HG03159 (cell line): ENCODE results near the gene BHLHE23.

Experiments used
- ATAC-seq: cut with Tn5 transposase; IDR thresholded peaks from one replicate; pipeline ENCODE4 v1.9.1; 2021; ENCODE audit warnings: mild to moderate bottlenecking, moderate library complexity; ENCODE audit not compliant: unreplicated experiment

Gene BHLHE23

GRCh38 chr20:63009988-63010769 is 3.4 kb upstream of the BHLHE23 start:
- peak; percentile 57 for ATAC-seq

- ATAC-seq: peak; percentile 38
Observed at GRCh38 chr20:63009045-63009961, 2.5 kb upstream of the BHLHE23 start.

GRCh38 chr20:63008541-63009044 is 1.8 kb upstream of the BHLHE23 start:
- ATAC-seq: no peak

DNA sequence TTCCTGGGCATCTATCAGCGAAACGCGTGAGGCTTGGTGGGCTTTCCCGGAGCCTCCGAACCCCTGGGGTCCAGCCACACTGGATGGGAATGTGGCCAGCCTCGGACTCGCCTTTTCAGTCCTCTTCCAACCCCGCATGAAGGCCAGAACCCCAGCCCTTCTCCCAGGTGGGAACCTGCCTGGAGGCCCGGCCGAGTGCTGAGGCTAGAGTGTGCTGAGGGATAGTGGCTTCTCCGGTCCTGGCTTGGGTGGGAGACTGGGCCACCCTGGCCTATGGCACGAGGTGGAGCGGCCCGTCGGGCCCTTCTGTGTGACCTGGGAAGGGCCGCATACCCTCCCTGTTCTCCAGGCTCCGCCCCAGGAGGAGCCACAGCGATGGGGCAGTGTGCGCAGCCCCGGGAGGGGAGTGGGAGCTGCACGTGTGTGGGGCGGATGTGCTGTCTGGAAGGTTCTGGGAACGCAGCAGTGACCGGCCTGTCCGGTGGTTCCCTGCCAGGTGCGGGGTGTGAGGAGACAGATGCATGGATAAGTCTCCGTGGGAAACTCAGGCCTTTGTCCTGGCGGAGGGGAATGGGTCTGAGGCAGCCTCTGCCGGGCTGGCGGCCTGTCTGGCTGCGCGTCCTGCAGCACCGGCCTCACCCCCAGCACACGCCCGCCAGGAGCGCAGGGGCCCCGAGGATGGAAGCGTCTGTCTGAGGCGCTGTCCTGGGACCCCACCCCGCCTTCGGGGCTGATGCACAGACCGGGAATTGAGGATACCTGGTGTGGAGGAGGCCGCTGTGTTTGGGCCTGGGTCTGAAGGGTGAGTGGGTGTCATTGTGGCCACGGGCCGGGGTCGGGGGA is 1.1 kb upstream of the BHLHE23 start:
- no peak for ATAC-seq

DNA sequence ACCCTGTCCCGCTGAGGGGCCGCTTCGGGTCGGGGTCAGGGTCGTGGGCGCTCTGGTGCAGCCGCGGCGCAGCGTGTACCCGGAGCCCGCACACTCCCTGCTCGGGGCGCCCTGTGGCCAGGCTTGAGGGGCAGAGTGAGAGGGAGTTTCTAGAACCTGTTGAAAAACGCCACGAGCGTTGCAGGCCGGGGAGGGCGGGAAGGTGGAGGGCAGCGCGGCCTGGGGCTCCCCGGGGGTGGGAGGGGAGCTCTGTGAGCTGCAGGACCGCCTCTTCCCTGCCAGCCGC is 539 bp upstream of the BHLHE23 start:
- no peak for ATAC-seq

GRCh38 chr20:63005862-63006539 is 763 bp downstream of the BHLHE23 start:
- ATAC-seq: no peak

GRCh38 chr20:63005365-63005861 is 1.4 kb downstream of the BHLHE23 start:
- no peak for ATAC-seq

- ATAC-seq: no peak
Observed at GRCh38 chr20:63004607-63005364, 2.0 kb downstream of the BHLHE23 start.

DNA sequence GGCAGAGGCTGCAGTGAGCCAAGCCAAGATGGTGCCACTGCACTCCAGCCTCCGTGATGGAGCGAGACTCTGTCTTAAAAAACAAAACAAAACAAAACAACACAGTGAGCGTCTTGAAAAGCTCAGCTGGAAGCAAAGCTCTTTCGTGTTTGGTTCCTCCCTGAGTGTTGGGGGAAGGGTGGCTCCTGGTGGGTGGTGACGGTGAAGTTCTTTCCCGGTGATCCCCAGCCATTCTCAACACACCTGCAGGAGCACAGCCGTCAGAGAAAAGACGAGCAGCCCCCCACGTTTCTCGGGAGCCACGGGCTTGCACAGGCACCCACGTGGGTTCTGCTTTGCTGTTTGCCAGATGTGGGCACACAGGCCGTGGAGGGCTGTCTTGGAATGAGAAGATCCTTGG is 3.2 kb downstream of the BHLHE23 start:
- no peak for ATAC-seq

DNA sequence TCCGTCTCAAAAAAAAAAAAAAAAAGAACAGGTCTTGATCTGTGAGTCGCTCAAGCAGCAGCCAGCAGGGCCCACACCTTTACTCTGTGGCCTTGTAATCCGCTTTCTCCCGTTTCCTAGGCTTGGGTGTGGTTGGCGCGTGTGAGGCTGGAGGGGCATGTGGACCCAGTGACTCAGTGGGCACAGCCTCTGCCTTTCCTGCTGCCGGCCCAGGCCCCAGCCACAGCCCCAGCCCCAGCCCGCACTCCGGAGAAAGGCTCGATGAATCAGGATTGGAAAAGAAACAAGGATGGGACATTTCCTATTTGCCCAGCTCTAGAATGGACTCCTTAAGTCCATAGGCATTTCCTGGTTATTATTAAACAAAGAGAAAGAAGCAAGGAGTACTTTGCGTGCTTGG is 4.3 kb downstream of the BHLHE23 start:
- ATAC-seq: no peak

DNA sequence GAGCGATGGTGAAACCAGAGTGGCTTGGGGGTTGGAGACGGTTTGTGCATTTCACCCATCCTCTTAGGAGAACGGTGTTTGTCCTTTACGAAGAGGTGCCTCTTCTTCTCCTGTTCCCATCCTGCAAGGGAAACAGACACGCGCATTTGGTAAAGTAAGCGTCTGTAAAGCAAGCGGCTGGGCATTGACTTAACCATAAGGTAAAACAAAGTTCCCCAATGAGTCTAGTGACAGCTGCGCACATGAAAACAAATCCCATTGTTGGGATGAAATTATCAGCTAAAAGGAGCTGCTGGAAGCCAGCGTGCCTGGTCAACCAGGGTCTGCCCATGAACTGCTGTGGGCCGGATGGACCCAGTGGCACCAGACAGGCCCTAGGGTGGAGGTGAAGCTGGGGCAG is 5.8 kb downstream of the BHLHE23 start:
- ATAC-seq: no peak

DNA sequence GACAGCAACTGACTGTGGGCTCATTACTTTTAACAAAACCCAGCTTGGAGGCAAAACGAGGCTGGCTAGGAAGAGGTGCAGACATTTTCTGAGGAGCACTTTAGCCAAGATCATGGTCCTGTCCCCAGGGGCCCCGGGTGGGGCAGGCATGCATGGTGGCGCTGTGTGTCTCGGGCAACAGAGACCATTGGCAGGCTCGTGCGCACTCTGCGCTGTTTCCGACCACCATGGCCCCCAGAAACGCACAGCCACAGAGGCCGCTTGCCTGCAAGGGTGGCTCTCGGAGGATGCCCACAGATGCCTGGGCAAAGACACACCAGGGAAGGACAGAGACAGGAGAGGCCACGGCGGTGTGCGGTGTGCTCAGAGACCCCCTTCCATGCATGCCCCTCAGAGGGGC is 6.7 kb downstream of the BHLHE23 start:
- no peak for ATAC-seq

- no peak for ATAC-seq
Observed at GRCh38 chr20:62999580-62999979, 7.2 kb downstream of the BHLHE23 start.

DNA sequence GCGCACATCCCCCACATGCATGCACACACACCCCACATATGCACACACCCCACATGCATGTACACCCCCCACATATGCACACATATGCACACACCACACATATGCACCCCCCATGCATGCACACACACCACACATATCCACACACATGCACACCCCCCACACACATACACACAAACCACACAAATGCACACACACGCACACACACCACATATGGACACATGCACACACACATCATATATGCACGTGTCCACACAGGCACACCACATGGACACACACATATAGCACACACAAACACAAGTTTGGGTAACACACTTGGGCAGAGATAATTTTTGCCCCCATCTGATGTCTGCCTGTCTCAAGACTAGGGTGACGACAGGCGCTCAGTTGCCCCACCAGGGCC is 8.3 kb downstream of the BHLHE23 start:
- no peak for ATAC-seq

- ATAC-seq: no peak
Observed at GRCh38 chr20:62997417-62998035, 9.2 kb downstream of the BHLHE23 start.

GRCh38 chr20:62996596-62996982 is 10.2 kb downstream of the BHLHE23 start:
- ATAC-seq: no peak

DNA sequence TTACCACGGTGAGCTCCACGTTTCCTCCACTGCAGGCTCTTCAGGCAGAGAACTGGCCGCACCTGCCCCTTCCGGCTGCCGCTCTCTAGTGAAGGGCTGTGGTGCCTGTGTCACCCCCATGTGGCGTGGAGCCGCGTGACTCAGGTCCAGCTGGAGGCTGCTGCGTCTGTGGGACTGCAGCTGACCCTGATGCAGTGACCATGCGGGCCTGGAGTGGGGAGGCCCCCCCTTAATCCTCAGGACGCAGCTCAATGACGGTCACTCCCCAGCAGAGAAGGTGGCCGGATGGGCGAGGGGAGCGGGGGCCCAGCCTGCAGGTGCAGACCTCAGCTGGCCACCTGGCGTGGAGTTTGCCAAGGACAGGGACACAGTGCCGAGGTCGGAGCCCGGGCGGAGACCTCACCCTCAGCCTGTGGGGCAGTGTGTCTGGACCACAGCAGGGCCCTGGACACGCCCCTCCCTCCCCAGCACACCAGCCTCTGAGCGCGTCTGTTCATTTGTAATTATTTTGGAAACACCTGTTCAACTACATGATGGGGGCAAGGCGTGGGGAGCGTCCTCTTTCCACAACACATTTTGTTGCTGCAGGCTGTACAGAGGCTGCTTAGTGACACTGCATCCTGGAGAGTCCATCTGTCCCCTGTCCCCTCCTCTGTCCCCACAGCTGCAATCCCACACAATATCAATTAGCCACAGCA is 10.7 kb downstream of the BHLHE23 start:
- ATAC-seq: no peak

GRCh38 chr20:62995481-62995880 is 11.3 kb downstream of the BHLHE23 start:
- no peak for ATAC-seq

DNA sequence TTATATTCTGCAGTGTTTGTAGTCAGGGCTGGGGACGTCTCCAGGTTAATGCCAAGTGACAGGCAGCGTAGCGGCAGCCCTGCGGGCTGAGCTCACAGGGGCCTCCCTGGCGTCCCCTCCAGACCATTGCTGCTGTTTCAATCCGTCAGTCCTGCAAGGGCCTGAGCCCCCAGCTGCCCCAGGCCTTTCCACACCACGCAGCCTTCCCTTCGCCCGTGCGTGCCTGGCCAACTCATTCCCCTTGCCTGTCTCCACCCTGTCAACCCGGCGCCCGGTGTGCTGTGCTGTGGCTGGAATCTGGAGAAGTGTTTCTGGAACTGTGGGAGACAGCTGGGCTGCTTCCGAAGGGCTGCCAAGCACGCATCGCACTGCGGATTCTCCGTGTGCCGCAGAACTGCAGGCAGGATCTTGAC is 11.9 kb downstream of the BHLHE23 start:
- ATAC-seq: no peak
